Measurements from ENCODE around the gene KLHL8. TPM values are rescaled to one million over a fixed set of nuclear protein-coding genes. Genes with fewer than 3 reads are reported as not detected.
"Not testable (repeated sequence)": the region's sequence is repeated elsewhere in the genome, so short reads cannot be mapped to it uniquely, and the experiment has no call there.

The KLHL8 gene
- total RNA-seq, 1 donor from 2014 or later, result 175 TPM

DNA sequence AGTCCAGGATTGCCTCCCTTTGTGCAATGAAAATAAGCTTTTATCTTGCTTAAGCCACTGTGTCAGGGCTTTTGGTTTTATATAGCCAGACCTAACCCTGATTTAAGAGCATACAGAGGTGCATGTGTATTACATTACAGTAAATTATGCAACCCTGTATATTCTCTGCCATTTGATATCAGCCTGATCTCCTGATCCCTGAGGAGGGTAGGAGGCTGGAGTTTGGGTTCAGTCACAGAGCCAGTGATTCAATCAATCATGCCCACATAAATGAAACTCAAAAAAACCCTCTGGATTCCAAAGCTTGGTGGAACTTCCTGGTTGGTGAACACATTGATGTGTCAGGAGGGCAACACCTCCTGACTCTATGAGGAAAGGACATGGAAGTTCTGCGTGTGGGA is 7.3 kb upstream of the KLHL8 start:
- DNase-seq, result no peak

DNA sequence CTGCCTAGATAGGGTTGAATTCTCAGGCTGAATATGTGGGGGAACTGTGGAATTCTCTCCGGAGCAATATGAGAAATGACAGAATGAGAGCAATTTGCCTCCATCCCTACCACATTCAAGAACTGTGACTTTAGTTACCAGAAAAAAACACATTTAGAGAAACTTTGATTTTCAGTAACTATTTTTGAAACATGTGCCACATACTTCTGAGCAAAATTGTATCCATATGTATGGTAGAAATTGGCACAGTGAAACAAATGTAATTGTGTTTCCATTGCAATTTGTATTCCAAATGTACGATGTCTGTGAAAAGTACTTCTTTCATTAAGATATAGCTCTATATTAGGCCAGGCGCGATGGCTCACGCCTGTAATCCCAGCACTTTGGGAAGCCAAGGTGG is 5.5 kb upstream of the KLHL8 start:
- DNase-seq, result no peak

GRCh38 chr4:87224141-87224923 is 3.9 kb upstream of the KLHL8 start:
- no peak for DNase-seq

DNA sequence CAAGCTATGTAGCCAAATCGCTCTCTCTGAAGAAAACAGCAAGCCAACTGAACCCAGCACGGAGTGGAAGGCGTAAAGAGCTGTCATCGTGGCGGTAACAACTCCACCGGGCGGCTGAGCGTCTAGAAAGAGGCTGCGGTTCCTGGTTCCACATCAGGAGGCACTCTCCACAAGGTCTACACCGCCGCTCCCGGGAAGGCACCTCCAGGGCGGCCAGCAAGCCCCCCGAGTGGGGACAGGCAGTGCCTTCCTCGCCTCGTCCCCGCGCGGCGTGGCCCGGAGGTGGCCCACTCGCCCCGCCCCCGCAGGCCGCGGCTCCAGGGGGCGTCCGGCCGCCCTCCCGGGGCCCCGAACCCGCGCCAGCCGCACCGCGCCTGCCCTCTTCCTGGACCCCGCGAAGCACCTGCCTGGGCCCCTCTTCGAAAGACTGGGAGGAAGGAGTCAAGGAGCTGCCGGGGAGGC is 755 bp downstream of the KLHL8 start:
- peak; percentile 43 for DNase-seq

GRCh38 chr4:87217235-87217763 is 3.1 kb downstream of the KLHL8 start:
- DNase-seq, result not testable (repeated sequence)

- no peak for DNase-seq
Observed at GRCh38 chr4:87216469-87216868, 3.9 kb downstream of the KLHL8 start.

- no peak for DNase-seq
Observed at GRCh38 chr4:87213421-87214075, 6.9 kb downstream of the KLHL8 start.

GRCh38 chr4:87211249-87211952 is 9.0 kb downstream of the KLHL8 start:
- no peak for DNase-seq

- DNase-seq, result no peak
Observed at GRCh38 chr4:87209696-87210095, 10.7 kb downstream of the KLHL8 start.

DNA sequence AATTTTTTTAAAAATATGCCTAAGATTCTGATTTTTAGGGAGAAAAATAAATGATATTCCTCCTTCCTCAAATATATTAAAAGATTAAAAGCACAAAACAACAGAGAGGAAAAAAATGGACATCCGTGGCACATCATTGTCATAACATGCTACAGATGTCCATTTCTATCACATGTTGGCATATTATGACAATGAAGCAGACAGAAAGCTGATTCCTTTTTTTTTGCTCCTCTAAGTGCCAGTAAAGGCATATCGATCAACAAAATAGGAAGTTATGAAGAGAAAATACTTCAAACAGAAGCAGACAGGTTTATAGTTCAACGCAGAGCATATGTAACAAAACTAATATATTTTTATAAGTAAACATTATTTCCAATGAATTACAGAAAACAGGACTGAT is 11.2 kb downstream of the KLHL8 start:
- no peak for DNase-seq

DNA sequence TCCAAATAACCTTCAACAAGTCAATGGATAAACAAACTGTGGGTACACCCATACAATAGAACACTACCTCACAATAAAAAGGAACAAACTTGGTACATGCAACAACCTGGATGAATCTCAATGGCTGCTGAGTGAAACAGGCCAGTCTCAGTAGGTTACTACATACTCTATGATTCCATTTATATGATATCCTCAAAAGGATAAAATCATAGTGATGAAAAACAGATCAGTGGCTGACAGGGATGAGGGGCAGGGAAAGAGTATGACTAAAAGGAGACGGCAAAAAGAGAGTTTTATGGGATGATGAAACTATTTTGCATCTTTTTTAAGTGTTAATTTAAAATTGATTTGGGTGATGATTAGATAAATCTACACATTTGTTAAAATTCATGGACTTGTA is 15.9 kb downstream of the KLHL8 start:
- no peak for DNase-seq

DNA sequence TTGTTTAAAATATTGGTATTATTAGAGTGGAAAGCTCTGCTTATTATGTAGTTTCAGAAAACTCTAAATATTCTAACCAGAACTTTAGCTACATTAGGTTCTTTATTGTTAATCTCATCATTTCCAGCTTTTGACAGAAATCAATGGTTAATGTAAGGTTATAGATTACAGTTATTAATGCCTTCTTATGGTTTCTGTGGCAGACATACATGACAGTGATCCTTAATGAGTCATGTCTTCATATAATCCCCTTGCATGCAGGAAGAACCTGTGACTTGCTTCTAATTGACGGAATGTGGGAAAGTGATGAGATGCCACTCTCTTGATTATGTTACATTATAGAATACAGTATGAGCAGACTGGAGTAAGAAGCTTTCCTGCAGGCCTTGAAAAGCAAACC is 23.5 kb downstream of the KLHL8 start:
- no peak for DNase-seq

GRCh38 chr4:87196146-87196545 is 24.3 kb downstream of the KLHL8 start:
- no peak for DNase-seq

GRCh38 chr4:87193958-87194675 is 26.3 kb downstream of the KLHL8 start:
- no peak for DNase-seq

DNA sequence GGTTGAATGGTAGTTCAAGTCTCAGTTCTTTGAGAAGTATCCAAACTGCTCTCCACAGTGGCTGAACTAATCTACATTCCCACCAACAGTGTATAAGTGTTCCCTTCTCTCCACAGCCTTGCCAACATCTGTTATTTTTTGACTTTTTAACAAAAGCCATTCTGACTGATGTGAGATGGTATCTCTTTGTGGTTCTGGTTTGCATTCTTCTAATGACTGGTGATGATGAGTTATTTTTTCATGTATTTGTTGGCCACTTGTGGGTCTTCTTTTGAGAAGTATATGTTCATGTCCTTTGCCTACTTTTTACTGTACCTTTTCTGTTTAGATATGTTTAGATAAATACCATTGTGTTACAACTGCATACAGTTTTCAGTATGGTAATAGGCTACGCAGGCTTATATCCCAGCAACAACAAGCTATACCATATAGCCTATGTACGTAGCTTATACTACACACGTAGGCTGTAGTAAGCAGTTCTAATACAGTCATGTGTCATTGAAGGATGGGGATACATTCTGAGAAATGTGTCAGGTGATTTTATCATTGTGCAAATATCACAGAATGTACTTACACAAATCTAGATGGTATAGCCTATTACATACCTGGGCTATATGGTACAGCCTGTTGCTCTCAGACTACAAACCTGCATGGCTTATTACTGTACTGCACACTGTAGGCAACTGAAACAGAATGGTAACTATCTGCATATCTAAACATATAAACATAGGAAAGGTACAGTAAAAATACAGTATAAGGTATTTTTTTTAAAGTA is 28.1 kb downstream of the KLHL8 start:
- no peak for DNase-seq

DNA sequence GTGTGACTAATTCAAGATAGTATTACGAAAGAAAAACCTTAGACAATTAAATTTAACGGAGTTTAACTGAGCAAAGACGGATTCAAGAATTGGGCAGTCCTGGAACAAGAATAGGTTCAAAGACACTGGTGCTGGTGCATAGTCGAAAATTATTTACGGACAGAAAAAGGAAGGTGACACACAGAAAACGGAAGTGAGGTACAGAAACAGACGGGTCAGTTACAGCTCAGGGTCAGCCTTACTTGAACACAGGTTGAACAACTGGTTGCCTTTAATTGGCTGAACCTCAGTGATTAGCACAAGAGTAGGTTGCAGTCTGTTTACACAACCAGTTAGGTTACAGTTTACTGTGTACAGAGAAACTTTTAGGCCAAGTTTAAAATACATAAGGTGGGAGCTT is 31.5 kb downstream of the KLHL8 start:
- DNase-seq, result no peak

- no peak for DNase-seq
Observed at GRCh38 chr4:87188048-87188447, 32.4 kb downstream of the KLHL8 start.

GRCh38 chr4:87185146-87185870 is 35.1 kb downstream of the KLHL8 start:
- no peak for DNase-seq

- DNase-seq, result no peak
Observed at GRCh38 chr4:87180767-87181166, 39.7 kb downstream of the KLHL8 start.

GRCh38 chr4:87179751-87180150 is 40.7 kb downstream of the KLHL8 start:
- no peak for DNase-seq

GRCh38 chr4:87174672-87175071 is 45.7 kb downstream of the KLHL8 start:
- DNase-seq, result no peak
